GM18519 (cell line): Measurements from ENCODE around the gene STIM2.

ENCODE experiments used
- ATAC-seq: cut with Tn5 transposase; IDR thresholded peaks from one replicate; pipeline ENCODE4 v1.9.1; 2021; ENCODE audit warnings: mild to moderate bottlenecking, moderate library complexity; ENCODE audit not compliant: unreplicated experiment, low FRiP score

STIM2 gene

DNA sequence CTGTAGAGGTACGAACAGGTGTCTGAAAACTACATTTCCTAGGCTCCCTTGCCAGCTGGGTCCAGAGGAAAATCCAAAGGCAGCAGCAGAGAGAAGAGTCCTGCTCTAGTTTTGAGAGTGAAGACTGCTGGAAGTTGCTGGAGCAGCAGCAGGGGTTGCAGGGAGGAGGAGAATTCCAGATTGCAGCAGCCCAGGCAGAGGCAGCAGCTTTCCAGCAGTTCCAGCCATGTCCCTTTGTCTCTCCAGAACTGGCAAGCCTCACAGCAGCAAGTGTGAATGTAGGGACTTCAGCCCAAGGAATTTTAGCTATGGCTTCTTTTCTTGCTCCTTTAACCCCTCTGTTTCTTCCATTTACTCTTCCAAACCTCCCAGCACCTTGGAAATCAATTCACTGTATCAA lies 24.1 kb upstream of the STIM2 start:
- no peak for ATAC-seq

DNA sequence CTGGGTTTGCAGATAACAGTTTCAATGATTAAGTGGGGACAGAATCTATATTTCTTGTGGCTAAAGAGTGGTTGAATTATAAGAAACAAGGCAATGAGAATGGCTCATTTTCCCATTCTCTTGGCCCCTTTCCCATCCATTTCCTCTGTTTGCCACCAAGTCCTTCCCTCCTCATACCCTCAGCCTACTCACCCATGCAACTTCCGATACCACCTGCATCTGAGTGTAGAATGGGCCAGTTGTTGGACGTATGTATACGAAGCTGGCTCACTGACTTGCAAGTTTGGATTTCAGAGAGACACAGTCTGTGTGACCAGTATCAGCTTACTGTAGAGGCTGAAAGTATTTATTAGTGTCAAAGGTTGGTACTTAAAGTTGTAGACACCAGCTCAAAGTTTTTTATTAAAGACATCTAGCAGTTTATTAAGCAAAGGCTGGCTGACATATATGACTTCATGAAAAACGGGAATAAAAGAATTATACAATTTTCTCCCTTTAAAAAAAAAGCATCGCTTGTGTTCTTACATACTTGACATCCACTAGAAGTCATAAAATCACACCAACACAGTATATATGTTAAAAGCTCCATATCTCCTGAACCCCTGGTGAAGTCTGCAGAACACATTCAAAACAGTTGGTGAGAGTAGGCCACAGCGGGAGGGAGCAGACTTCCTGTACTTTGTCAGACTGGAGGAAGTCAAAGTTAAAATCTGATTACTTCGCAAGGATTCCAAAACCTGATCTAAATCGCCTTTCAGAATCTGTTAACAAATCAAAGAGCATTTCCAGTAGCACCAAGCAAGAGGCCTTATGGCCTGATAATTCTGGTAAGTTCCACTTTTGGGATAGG lies 22.4 kb upstream of the STIM2 start:
- ATAC-seq: no peak

GRCh38 chr4:26839016-26839415 lies 21.6 kb upstream of the STIM2 start:
- no peak for ATAC-seq

DNA sequence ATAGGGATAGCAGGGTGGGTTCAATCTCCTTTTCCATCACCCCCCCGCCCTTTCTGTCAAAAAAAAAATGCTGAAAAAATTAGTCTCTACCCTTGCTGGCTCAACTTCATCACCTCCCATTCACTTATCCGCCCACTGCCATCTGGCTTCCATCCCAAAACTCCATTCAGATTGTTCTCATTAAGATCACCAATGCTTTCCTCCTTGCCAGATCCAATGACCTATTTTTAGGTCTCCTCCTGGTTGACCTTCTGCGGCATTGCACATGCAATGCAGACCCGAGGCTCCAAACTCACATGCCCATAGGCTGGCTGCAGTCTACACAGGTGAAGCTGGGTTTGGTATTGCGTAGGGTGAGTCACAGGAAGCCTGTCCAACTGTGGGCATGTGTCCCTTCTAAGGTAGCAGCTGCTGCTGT lies 21.1 kb upstream of the STIM2 start:
- ATAC-seq: no peak

DNA sequence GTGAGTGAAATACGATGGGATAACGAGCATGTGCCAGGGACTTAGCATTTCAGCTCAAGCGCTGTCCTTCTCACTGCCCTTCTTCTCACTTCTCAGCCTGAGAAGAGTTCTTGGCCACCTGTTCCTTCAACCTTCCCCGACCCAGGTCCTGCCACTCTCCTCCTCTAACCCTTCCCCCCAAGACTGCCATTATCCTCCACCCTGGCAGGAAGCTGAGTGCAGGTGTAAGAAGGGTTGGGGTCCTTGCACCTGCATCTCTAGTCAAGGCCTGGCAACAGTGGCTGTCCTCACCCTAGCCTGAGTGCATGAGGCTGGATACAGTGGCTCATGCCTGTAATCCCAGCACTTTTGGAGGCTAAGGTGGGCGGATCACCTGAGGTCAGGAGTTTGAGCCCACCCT lies 19.9 kb upstream of the STIM2 start:
- ATAC-seq: no peak

GRCh38 chr4:26842911-26843310 lies 17.7 kb upstream of the STIM2 start:
- no peak for ATAC-seq

DNA sequence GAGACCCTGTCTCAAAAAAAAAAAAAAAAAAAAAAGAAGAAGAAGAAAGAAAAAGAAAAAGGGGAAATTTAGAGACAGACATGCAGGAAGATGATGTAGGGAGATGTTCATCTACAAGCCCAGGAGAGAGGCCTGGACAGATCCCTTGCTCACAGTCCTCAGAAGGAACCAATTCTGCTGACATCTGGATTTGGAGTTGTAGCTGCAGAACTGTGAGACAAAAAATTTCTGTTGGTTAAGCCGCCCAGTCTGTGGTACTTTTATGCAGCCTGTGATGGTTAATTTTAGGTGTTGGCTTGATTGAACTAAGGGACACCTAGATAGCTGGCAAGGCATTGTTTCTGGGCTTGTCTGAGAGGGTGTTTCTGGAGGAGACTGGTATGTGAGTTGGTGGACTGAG lies 10.1 kb upstream of the STIM2 start:
- no peak for ATAC-seq

GRCh38 chr4:26851129-26851528 lies 9.5 kb upstream of the STIM2 start:
- ATAC-seq: no peak

- no peak for ATAC-seq
Observed at GRCh38 chr4:26854701-26855100, 5.9 kb upstream of the STIM2 start.

- ATAC-seq: no peak
Observed at GRCh38 chr4:26856906-26857277, 3.7 kb upstream of the STIM2 start.

DNA sequence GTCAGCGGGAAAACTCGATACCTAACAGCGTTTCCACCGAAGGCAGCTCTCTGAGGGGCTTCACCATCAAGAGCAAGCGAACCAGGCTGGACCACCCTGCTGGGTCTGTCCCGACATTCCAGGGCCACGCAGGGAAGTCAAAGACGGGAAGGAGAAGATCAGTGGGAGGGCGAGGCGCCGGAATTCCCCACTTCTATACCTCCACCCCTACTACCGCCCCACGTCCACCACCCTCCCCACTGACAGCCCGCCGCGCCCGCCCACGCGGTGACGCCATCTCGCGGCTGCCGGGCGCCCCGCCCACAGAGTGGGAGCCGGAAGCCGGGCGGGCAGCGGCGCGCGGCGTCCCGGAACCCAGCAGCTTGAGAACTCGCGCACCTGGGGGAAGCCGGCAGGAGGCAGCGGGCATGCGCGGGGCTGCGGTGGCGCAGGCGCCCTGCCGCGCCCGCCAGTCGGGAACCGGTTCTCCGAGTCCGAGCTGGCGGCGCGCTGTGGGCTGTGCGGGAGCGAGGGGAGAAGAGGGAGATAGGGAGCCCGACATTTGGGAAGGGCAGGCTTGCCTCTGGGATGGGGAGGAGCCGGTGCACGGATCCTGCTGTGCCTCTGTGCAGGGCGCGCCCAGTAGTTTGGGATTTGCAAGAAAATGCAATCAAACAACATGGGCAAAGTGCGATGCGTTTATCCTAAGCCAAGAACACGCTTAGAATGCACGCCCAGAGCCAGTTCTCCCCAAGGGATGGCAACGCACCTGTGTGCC lies 3.2 kb upstream of the STIM2 start:
- peak; percentile 54 for ATAC-seq

- ATAC-seq: no peak
Observed at GRCh38 chr4:26858035-26858918, 2.4 kb upstream of the STIM2 start.

GRCh38 chr4:26858947-26859401 lies 1.7 kb upstream of the STIM2 start:
- no peak for ATAC-seq

DNA sequence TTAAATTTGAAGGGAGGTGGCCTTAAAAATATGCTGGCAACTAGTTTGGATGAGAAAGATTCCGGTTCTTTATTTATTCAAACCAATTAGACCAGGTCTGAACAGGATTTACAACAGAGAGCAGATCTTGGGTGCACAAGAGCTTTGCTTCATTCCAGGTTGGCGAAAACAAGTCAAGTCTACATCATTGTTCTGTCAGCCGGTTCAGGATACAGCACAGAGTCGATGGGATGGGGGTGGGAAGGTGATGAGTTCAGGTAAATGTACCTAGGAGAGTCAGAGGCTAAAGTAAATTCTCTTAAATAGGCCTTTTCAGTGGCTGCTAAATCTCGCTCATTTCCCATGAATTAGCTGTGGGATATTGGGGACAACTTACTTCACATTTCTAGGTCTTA lies 882 bp upstream of the STIM2 start:
- no peak for ATAC-seq

- peak; percentile 12 for ATAC-seq
Observed at GRCh38 chr4:26860922-26861433, 337 bp downstream of the STIM2 start.

- peak; percentile 14 for ATAC-seq
Observed at GRCh38 chr4:26861434-26862186, 969 bp downstream of the STIM2 start.

GRCh38 chr4:26862381-26862915 lies 1.8 kb downstream of the STIM2 start:
- no peak for ATAC-seq

DNA sequence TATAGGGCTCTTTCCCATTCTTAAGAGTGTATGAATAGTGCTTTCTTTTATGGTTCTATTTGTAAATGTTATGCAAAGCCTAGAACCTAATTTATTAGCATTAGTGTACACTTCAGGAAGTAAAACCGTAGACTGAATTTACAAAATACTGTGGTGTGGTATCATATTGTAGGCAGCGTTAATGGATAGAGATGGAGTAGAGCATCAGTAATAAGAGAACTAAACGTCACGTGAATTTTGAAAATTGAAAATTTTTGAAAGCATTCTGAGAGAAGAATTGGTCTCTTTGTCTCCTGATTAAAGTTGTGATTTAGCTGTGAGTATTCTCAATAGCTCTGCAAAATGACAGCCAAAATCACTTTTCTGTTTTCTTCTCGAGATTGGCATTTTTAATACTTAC lies 2.9 kb downstream of the STIM2 start:
- ATAC-seq: no peak

DNA sequence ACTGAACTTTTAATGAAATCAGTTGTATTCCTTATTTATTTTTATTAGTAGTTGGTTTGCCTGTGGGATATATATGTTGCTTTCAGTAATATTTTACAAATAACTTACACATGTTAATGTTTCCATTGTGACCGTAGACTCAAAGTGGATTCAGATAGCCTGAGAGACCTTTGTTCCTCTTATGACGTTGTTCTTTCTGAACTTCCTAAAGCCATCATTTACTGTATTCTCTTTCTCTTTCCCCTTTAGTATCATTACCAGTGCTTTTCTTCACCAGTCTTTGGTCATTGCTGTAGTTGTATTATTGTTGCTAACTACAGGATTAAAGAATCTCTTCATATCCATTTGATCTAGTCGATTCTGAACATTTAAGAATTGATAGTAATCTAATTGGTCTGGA lies 4.3 kb downstream of the STIM2 start:
- ATAC-seq: no peak

DNA sequence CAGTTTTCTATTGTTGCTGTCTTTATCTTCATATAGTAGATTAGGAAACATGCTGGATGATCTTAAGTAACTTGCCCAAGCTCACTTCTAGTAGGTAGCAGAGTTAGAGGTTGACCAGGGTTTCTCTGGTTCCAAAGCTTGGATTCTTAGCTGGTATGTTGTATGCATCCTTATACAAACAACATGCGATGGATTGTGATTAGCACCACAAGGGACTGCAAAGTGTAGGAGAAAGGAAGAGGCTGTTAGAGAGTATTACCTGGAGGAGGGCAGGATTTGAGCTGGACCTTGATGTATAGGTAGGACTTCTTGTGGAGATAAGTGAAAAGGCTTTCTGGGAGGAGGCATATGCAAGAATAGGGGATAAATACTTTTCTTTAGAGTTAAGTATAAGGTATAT lies 5.6 kb downstream of the STIM2 start:
- no peak for ATAC-seq
